Fibroblast of pulmonary artery (primary cell): ENCODE measurements around the gene PVALEF.

Source experiments
- DNase-seq: peaks from one replicate; pipeline ENCODE4 v3.0.0-alpha.2; 2010; ENCODE audit warnings: low read depth
- H3K4me3 ChIP-seq: replicated peaks from 2 replicates; pipeline ENCODE4 v1.5.1; 2011; ENCODE audit warnings: low read depth, mild to moderate bottlenecking, control low read depth, low read length, moderate library complexity
- TF ChIP-seq, protein P1 (sequence below): IDR thresholded peaks from 2 replicates; pipeline ENCODE4 v1.5.1; 2011; ENCODE audit warnings: mild to moderate bottlenecking, control low read depth, low read length, inconsistent platforms; ENCODE audit errors: missing control alignments

PVALEF gene

GRCh38 chr17:81132770-81133723, 32.3 kb upstream of the PVALEF start:
- no peak for DNase-seq
- no peak overlapping the region for H3K4me3 ChIP-seq
- TF ChIP-seq, protein P1, sequence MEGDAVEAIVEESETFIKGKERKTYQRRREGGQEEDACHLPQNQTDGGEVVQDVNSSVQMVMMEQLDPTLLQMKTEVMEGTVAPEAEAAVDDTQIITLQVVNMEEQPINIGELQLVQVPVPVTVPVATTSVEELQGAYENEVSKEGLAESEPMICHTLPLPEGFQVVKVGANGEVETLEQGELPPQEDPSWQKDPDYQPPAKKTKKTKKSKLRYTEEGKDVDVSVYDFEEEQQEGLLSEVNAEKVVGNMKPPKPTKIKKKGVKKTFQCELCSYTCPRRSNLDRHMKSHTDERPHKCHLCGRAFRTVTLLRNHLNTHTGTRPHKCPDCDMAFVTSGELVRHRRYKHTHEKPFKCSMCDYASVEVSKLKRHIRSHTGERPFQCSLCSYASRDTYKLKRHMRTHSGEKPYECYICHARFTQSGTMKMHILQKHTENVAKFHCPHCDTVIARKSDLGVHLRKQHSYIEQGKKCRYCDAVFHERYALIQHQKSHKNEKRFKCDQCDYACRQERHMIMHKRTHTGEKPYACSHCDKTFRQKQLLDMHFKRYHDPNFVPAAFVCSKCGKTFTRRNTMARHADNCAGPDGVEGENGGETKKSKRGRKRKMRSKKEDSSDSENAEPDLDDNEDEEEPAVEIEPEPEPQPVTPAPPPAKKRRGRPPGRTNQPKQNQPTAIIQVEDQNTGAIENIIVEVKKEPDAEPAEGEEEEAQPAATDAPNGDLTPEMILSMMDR: no peak

- H3K4me3 ChIP-seq: no peak overlapping the region
- DNase-seq: no peak
- TF ChIP-seq, protein P1: no peak
Observed at GRCh38 chr17:81134064-81134781, 31.1 kb upstream of the PVALEF start.

DNA sequence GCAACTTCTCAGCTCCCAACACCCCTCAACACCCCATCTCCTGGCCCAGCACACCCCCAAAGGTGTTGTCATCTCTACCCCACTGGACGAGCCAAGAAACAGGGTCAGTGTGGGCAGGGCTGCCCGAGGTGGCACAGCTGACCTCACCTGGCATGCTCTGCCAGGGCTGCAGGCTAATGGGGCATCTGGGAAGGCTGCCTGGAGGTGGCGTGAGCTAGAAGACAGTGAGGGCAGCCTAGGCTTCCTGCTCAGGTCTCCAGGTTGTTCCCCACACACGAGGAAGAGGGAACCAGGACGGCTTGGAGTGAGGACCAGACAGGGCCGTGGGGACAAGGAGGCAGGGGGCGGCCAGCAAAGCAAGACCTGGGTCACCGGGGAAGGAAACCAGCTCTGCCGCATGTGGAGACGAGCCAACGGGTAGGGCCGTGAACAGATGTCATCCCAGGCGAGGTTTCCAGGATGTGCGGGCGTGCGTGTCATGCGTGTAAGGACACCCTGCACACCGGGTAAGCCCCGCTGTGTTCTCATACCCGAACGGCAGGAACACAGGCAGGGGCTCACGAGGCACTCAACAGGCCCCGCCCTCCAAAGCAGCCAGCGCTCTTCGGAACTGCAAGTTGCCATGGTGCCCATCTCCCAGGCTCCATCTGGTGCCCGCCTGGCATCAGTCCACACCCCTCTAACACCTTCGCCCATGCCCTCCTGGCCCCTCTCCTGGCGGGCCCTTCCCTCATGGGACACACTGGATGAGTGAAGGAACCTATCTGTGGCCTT, 29.6 kb upstream of the PVALEF start:
- TF ChIP-seq, protein P1: no peak
- no peak overlapping the region for H3K4me3 ChIP-seq
- DNase-seq: no peak

DNA sequence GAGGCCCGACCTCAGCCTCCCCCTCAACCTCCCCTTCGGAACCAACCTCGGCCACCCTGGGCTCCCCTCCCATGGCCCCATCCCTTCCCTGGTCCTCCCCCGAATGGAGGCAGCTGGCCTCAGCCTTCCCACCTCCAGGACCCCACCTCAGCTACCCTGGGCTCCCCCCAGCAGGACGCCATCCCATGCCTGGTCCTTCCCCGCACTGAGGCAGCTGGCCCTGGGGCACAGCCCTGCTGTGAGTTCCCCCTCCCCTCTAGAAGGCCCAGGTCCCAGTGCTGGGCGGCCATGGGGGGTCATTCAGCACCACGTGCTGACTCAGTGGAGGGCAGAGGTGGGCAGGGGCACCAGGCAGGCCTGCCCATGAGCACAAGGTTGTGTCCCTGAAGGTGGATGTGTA, 28.9 kb upstream of the PVALEF start:
- no peak for DNase-seq
- no peak overlapping the region for H3K4me3 ChIP-seq
- TF ChIP-seq, protein P1: no peak

- no peak overlapping the region for H3K4me3 ChIP-seq
Observed at GRCh38 chr17:81137248-81137647, 28.1 kb upstream of the PVALEF start.

GRCh38 chr17:81138083-81138482, 27.2 kb upstream of the PVALEF start:
- TF ChIP-seq, protein P1: no peak
- H3K4me3 ChIP-seq: no peak overlapping the region
- no peak for DNase-seq

More at GRCh38 chr17:81137248-81137647, 28.1 kb upstream of the PVALEF start:
- no peak for DNase-seq
- TF ChIP-seq, protein P1: no peak
